ENCODE results near the gene GGT6.
A peak's percentile ranks its signal among the peaks of the same experiment; 100 is the strongest.
"Not testable (repeated sequence)": the region's sequence is repeated elsewhere in the genome, so short reads cannot be mapped to it uniquely, and the experiment has no call there.

Gene GGT6

DNA sequence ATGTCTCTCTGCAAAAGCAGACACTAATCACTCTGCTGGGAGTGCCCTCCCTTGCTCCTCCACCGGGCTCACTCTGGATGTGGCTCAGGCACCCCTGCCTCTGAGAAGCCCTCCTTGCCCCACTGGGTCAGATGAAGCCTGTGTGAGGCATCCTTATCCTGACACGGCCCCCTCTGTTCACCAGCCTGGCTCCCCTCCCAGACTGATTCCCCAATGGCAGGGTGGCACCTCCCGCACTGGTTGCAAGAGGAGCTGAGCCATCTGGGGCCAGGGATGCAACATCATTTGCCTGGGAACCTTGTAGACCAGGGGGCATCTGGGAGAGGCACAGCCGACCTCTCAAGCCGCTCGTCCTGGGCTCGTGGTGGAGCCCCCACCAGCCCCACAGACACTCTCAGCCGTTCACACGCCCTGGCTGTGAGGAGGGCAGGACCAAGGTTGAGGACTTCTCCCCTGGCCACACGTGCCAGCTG lies 30.6 kb upstream of the GGT6 start:
- no peak for DNase-seq

DNA sequence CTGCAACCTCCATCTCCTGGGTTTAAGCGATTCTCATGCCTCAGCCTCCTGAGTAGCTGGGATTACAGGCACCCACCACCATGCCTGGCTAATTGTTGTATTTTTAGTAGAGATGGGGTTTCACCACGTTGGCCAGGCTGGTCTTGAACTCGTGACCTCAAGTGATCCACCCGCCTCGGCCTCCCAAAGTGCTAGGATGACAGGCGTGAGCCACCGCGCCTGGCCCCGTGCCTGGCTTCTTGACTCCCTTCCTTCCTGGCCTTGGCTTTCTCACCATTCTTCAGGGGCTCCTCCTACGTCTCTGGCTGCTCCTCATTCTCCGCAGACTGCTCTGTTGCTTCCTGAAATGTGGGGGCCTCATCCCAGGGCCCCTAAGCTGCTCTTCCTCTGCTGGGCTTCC lies 29.7 kb upstream of the GGT6 start:
- DNase-seq: not testable (repeated sequence)

DNA sequence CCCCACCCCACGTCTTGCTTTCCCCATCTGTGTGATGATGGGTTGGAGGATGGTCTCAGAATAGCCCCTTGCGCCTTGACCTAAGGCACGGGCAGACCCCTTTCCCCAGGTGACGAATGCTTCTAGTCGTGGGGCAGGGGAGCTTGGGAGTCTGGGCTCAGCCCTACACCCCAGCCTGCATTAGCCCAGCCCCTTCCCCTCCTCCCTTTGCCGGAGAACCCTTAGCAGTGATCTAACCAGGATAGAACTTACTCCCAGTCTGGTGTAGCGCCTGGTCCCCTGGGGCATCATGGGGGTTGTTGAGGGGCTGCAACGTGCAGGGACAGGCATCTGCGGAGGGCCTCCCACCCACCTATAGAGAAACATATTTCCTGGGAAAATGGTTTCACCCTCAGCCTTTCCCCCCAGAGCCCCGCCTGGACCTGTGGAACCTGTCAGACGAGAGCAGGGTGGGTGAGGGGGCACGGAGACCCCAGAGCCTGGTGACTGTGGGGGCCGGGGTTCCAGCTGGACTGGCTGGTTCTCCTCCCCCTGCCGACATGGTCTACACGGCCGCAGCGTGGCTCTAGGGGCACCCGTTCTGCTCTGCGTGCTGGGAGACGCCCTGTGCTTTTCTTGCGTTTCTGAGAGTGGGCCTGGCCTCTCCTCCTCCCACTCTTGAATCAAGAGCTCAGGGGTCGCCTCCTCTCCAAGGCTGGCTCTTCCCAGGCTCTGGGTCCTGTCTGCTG lies 28.7 kb upstream of the GGT6 start:
- DNase-seq: no peak

DNA sequence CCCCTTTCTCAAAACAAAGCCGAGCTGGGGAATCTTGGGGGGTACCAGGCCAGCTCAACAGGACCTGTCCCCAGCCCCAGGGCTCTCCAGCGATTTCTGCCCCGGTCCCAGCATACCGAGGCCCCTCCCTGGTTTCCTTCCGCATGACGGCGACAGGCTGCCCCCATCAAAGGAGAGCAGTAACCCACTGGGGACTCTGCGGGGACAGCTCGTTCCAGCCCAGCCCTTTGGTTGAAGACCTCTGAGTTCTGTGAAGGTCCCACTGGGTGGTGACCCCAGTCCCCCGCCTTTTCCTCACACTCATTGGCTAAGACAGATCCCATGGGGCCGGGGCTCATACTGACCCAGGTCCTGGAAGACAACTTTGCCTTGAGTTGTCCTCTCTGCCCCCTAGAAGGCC lies 28.0 kb upstream of the GGT6 start:
- DNase-seq: no peak

DNA sequence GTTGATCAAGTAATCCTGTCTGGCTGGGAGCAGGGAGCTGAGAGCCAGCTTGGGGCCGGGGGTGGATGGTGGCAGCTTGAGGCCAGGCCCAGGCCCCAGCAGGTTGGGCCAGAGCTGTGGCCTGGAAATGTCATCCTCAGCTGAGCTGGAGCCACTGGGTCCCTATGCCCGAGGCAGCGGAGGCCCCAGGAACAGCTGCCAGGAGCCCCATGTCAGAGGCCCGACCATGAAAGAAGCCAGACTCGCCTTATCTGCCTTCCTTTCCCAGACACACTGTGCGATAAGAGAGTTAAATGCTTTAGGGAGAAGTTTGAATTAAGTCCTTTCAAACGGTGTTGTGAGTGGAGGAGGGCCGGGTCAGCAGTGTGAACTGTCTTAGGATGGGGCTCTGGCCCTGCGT lies 27.4 kb upstream of the GGT6 start:
- DNase-seq: no peak

DNA sequence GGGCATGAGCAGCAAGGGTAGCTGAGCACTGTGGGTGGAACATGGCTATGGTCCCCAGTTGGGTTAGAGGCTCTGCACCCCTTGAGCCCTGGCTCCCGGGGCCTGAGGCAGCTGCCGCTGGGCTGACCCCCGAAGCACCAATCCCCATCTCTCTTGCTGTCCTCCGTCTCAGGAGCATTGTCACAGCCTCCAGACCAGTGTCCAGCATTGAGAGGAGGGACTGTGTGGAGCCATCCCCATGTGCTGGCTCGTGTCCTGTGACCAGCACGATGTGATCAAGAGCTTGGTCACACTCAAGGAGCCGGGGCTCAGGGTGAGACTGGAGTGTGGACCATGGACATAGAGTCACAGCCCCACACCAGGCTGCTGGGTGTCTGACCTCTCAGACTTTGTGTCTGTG lies 26.8 kb upstream of the GGT6 start:
- no peak for DNase-seq

DNA sequence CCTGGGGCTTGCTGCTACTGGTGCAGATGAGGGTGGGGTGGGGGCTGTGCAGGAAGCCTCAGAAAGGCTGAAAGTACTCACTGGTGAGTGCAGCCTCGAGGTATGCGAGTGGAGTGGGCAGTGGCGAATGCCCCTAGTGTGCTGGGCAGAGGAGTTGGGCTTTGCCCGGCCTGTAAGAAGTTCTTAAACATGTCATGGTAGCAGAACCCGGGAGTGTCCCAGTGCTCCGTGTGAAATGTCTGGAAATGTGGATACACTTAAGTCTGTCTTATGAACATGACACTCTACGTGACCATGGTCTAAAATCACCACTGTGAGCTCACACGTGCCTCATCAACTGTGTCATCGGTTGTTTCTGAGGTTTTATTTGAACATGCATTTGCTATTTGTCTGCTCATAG lies 25.7 kb upstream of the GGT6 start:
- DNase-seq: peak; percentile 79

DNA sequence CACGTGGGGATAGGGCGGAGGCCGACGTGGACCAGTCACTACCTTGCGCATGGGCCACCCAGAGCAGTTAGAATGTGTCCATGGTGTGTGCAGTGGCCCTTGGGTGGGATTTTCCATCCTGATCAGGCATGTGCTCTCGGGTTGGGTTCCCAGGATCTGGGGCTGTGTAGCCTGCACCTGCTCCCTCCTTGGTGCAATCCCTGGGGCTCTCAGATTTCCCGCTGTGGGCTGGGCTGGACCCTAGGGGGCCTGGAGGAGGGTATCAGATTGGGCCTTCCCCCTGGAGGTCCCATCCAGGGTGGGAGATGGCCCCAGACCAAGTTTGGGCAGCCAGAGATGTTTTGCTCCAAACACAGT lies 25.2 kb upstream of the GGT6 start:
- DNase-seq: peak; percentile 43

DNA sequence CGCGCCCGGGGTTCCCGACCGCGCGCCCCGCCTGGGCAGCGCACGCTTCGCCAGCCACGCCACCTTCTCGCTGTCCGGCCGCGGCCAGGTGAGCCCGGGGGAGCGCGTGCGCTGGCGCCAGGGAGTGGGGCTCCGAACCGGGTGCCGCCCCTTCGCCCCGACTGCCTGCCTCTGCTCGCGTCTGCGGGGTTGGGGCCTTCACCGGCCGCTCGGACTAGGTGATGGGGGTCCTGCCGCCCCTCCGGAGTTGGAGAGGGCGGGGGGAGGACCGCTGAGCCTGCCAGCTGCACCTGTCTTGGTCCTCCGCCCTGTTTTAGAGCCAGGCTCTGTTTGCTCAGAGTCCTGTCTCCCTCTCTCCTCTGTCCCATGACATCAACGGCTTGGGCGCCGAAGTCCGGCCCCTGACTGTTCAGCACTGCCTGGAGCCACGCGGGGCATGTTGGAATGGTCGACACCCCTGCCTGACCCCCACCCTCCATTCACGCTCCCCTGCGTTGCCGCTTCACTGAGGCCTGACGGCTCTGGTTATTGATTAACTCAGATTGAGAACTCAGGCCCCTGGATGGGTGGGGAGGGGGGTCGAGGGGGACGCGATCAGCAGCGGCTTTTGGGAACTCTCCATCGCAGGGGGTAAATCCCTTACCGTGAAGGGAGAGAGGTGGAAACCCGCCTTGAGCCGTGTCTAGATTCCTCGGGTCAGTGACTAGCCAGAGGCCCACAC lies 24.7 kb upstream of the GGT6 start:
- peak; percentile 67 for DNase-seq

DNA sequence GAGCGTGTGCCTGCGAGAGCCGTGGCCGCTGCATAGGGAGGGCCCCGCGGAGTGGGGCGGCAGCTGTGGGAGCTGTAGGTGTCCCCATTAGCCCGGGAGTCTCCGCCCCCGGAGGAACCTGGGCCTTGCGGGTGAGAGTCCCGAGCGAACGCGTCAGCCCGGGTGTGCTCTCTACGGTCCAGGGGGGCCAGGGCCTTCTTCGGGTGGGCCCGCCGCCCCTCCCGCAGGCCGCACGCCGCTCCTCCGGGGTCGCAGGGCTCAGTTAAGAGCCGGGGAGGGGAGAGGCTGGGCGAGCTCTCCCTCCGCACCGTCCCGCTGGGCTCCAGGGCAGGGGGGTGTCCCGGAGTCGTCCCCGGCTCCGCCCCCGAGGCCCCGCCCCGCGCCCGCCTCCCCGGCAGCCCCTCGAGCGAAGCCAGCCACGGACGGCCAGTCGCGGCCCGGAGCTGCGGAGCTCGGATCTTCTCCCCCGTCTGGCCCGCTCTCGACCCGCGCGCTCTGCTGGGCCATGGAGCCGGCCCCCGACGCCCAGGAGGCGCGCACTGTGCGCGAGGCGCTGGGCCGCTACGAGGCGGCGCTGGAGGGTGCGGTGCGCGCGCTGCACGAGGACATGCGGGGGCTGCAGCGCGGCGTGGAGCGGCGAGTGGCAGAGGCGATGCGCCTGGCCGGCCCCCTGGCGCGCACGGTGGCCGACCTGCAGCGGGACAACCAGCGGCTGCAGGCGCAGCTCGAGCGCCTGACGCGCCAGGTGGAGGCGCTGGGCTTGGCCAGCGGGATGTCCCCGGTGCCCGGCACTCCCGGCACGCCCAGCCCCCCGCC lies 23.9 kb upstream of the GGT6 start, which contains the start of gene SMTNL2:
SMTNL2 (plus strand) TSS at position 429 of the 816 bp plus-strand sequence; CDS start at position 506, 77 bp downstream.
- DNase-seq: peak; percentile 68

DNA sequence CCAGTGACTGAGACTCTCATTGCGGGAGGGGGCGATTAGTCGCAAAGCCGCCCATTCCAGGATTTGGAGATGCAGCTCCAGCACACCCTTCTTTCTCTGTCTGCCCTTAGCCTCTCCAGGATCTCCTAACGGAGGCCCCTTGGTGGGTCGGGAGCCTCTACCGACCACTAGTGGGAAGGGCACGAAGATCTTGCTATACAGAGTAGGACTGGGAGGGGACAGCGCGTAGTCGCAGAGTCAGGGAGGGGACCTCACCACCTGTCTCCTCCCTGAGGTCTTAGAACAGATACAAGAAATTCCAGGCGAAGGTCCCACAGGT lies 23.4 kb upstream of the GGT6 start:
- peak; percentile 68 for DNase-seq

DNA sequence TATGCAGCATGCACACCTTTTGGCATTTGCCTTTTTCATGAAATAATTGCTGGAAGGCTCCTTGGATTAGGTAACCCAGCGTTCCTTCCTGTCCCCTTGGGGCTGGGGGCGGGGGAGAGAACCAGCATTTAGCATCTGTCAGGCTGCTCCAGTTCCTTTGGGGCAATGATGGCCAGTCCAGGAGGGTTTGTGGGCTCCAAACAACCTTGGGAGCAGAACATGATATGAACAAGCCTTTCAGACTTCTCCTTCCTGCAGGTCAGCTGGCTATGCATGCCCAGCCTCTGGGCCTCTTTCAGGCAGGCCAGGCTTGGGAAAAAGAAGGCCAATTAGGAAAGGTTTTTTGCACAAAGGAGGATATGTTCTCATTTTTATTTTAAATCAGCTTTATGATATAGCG lies 22.8 kb upstream of the GGT6 start:
- no peak for DNase-seq

DNA sequence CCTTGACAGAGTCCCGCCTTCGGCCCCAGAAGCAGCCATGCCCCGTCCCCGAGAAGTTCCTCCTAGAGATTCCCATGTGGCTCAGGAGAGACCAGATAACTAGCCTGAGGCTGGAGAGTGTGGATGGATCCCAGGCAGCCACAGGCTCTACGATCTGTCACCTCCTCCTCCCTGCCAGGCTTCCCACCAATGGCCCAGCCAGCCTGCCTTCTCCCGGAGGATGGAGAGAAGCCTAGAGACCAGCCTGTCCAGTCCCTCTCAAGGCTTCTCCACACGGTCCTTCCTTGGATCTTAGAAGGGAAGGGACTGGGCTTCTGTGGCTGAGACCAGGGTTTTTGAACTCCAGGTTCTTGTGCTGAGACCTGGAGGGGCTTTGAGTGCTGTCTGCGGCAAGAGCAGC lies 22.3 kb upstream of the GGT6 start:
- no peak for DNase-seq

DNA sequence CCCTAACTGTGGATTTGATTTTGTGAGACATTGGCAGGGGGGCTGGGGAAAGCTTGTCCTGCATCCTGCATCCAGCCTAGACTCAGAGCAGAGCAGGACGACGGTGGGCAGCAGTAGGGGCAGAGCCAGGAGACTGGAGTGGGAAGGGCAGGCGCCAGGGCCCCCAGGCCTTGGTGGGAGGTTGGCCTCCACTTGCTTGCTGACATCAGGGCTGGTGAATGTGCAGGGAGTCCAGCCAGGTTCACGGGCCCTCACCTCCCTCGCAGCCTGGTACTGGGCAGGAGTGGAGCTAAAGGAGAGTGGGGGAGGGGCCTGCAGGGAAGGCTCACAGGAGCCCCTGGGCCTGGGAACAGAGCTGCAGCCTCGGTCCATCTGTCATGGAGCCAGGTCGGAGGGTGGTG lies 21.7 kb upstream of the GGT6 start:
- DNase-seq: no peak

DNA sequence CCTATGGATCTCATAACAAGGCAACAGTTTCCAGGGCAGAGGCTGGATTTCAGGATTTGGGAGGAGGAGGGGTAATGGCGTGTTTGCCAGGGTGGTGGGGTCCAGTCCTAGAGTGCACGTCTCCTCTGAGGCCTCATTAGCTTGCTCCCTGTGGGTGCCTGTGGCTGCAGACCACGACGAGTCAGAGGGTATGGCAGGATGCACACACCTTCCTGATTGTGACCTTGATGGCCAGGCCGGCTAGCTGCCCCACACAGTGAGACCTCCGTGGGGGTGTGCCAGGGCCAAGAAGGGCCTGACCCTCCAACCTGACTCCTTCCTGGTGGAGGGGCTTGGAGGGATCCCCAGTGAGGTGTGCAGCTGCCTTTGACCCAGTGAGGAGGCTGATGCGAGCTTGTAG lies 19.9 kb upstream of the GGT6 start:
- DNase-seq: no peak

DNA sequence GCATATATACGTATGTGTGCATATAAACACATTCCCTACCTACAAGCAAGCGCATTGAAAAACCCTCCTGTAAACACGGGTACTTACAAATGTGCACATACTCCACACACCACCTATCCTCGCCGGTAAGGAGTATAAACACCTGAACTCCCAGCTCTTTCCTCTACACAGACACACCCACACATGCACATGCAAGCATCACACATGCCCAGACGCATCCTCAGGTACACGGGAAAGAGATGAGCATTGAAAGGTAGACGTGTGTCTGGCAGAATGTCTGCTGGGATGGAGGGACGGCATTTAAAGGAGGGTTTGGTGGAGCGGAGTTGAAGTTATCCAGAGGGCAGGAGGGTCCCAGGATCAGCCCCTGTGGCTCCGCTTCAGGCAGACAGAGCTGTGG lies 19.3 kb upstream of the GGT6 start:
- no peak for DNase-seq

DNA sequence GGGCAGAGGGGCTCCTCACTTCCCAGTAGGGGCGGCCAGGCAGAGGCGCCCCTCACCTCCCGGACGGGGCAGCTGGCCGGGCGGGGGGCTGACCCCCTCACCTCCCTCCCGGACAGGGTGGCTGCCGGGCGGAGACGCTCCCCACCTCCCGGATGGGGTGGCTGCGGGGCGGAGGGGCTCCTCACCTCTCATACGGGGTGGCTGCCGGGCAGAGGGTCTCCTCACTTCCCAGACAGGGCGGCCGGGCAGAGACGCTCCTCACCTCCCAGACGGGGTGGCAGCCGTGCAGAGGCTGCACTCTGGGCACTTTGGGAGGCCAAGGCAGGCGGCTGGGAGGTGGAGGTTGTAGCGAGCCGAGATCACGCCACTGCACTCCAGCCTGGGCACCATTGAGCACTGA lies 18.0 kb upstream of the GGT6 start:
- not testable (repeated sequence) for DNase-seq

DNA sequence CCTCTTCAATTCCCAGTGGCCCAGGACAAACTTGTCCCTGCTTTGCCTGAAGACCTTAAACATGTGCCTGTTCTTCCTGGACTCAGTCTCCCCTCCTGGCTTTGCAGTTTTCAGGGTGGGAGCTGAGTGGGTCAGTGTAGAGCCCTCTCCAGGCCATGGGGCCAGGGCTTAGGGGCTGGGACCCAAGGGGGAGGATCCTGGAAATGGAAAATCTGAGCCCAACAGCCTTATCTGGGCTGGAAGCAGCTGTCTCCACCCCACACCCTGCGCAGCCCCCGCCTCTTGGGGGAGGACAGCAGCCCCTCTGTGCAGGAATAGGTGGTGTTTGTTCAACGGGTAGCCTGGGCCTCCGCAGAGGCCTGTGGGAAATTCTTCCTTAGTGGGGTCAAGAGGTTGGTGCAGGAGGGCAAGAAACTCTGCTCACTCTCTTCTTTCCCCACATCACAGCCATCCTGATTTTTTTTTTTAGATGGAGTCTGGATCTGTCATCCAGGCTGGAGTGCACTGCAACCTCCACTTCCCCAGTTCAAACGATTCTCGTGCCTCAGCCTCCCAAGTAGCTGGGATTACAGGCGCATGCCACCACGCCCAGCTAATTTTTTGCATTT lies 17.1 kb upstream of the GGT6 start:
- no peak for DNase-seq

DNA sequence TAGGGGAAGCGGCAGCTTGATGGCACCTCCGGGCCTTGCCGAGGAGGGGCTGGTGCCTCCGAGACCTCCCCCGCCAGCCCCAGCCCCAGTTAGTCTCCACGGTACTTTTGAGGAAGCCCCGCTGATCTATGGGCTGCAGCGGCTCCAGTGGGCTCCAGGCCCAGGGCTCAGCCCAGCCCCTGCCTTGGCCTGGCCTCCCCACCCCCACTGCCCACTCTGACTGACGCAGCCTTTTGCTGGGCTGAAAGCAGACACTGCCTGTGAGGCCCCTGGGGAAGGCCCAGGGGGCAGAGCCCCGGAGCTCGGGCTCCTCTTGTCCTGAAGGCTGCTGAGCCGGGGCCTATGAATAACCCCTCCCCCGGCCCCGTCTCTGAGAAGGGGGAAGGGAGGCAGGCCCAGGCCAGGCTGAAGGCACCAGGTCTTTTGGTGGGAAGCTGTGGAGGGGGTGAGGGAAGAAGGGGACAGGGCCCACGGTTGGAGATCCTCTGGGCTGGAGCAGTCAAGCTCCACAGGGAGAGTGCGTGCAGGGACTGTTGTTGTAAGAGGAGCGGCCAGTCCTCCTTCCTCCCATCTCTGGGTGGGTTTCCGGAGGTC lies 16.4 kb upstream of the GGT6 start:
- no peak for DNase-seq

DNA sequence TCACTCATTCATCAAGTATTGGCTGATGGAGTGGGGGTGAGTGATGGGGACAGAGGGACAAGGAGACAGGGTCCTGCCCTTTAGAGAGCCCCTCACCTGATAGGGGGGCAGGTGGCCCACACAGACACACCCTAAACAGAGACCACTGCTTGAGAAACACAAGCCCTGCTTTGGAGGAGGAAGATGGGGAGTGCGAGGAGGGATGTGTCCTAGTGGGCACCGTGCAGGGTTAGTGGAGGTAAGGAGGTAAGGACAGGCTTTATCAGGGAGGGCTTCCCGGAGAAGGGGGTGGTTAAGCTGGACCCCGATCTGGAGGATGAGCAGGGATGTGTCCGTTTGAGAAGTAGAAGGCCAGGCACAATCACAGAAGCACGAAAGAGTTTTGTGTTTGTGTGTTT lies 15.8 kb upstream of the GGT6 start:
- DNase-seq: no peak

DNA sequence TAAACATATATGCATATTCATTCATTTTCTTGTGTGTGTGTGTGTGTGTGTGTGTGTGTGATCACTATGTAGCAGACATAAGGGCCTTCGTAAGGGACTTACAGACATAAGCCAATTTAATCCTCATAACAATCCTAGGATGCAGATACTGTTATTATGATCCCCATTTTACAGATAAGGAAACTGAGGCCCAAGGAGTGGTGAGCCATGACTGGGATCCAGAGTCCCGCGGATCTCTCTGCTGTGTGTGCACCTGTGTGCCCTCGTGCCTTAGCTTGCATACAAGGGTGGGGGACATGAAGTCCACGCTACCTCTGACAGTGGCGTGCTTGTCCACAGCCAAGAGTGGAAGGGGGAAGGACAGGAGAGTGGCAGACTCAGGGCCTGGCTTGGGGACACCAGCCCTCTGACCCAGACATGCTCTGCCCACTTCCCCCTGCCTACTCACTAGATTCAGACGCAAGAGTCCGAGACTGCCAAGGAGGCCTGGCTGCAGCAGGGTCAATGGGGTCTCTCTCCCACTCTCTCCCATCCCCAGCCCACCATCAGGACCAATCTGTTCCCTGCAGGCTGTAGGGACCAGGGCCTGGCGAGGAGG lies 14.2 kb upstream of the GGT6 start:
- no peak for DNase-seq

DNA sequence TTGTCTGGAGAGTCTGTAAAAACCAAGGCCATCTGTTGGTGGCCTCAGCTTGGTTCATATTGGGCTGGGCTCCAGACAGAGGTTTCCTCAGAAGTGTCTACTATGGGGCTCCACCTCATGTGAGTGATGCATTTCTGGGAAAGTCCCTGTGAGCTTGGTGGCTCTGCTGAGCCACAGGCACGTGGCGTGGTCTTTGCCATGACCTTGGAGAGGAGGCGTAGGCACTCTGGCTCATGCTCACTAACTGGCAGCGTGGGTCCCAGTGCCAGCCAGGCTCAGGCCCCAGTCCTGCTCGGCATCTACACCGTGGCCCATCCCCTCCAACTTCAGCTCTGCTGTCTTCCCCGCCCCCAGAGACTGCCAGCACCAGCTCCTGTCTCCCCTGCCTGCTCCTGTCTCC lies 13.3 kb upstream of the GGT6 start:
- no peak for DNase-seq

DNA sequence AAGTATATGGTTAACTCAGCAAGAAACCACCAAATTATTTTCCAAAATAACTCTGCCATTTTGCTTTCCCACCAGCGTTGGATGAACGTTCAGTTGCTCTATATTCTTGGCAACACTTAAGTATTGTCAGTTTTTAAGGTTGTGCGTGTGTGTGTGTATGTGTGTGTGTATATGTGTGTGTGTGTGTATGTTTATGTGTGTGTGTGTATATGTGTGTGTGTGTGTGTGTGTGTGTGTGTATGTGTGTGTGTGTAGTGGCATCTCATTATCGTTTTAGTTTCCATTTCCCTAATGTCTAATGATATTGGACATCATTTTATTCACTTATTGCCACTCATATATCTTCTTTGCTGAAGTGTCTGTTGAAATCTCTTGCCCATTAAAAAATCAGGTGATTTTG lies 12.7 kb upstream of the GGT6 start:
- DNase-seq: no peak
